ENCODE measurements around the gene EIF2B4. TPM values are rescaled to one million over a fixed set of nuclear protein-coding genes. Genes with fewer than 3 reads are reported as not detected.

The EIF2B4 gene
- total RNA-seq, 1 experiment from 2014 or later, result 67.2 TPM

DNA sequence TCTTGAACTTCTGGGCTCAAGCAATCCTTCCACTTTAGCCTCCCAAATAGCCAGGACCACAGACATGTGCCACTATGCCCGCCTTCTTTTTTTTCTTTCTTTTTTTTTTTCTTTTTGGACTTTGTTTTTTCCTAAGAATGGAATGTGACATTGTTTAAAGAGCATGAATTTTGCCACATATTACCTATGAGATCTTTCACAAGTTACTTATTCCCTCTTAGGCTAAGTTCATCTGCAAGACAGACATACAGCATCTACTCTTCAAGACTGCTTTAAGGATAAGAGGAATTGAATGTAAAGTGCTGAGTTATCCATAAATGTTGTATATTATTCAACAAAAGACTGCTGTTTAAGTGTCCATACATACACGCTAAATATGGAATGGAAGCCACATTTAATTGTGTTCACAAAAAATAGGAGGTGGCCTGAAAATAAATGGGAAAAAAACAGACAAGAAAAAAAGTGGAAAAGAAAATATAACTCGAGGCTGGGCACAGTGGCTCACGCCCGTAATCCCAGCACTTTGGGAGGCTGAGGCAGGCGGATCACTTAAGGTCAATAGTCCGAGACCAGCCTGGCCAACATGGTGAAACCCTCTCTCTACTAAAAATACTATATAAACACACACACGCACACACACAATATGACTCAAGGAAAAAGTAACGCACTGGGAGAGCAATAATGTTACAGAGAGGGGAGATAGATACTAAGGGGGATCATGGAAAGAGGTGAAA is 42.4 kb upstream of the EIF2B4 start:
- Histone ChIP-seq H3K18ac (ENCODE audit: insufficient read length, low read depth, low read length) (no peak overlapping the region), H3K4ac (ENCODE audit: low read depth, low read length) (no peak overlapping the region), H3K27me3 (ENCODE audit: insufficient read depth, low read length) (no peaks in the 10 kb centered on the region), H3K27ac (ENCODE audit: insufficient read length, low read depth, low read length) (no peak overlapping the region), H3K79me1 (ENCODE audit: insufficient read depth, low read depth, low read length, poor library complexity, severe bottlenecking) (peaks cover 2% of the 10 kb centered on the region), H3K4me1 (ENCODE audit: insufficient read depth, low read length) (no peaks in the 10 kb centered on the region), H2BK12ac (ENCODE audit: insufficient read length, low read depth, low read length) (no peak overlapping the region), H4K20me1 (ENCODE audit: control insufficient read depth, insufficient read depth, insufficient read length) (no peaks in the 10 kb centered on the region), H3K23me2 (ENCODE audit: insufficient read length, low read depth, low read length, poor library complexity, severe bottlenecking) (peaks cover 9% of the 10 kb centered on the region), H3K23ac (ENCODE audit: insufficient read length, low read depth, low read length) (no peak overlapping the region), H3K79me2 (ENCODE audit: insufficient read depth, low read length) (peaks cover 8% of the 10 kb centered on the region; the same call in 1 of the 2 replicates), H3K56ac (ENCODE audit: insufficient read length, low read depth, low read length) (no peak overlapping the region), H3K14ac (ENCODE audit: insufficient read depth, low read length) (no peak overlapping the region), H3K9me3 (ENCODE audit: control insufficient read depth, low read depth, low read length) (no peaks in the 10 kb centered on the region), H2BK120ac (ENCODE audit: low read depth, low read length, poor library complexity, severe bottlenecking) (no peak overlapping the region), H3K9ac (ENCODE audit: extremely low read depth, insufficient read length, low read length) (no peak overlapping the region), H3K4me2 (ENCODE audit: insufficient read depth, insufficient read length, low read length) (no peak overlapping the region), H3T11ph (ENCODE audit: low read length) (no peak overlapping the region), H4K5ac (ENCODE audit: insufficient read length, low read depth, low read length) (no peak overlapping the region), H2BK5ac (ENCODE audit: insufficient read length, low read length) (no peak overlapping the region), H2AFZ (ENCODE audit: low read length) (no peak overlapping the region), H4K8ac (replicated peaks; ENCODE audit: insufficient read length, low read depth, low read length) (no peak overlapping the region), H4K91ac (ENCODE audit: insufficient read length, low read depth, low read length) (no peak overlapping the region), H2BK20ac (ENCODE audit: low read depth, low read length, poor library complexity, severe bottlenecking) (no peak overlapping the region), H2BK15ac (ENCODE audit: low read depth, low read length) (no peak overlapping the region), H2AK5ac (ENCODE audit: insufficient read length, low read length) (no peak overlapping the region)
- Mint-ChIP-seq H3K36me3 (ENCODE audit: insufficient read depth in 1 of 3, low read depth in 3 of 3) (peaks cover under 1 to 7% (median 2%) of the 10 kb centered on the region in 3 experiments; a peak in 6 of 7 replicates), H3K4me3 (no peak overlapping the region), H3K27me3 (ENCODE audit: low read depth) (no peaks in the 10 kb centered on the region; the same call in 1 of the 2 replicates), H3K4me1 (peaks cover 10 to 13% of the 10 kb centered on the region in 2 experiments), H3K27ac (no peak overlapping the region), H3K9me3 (peaks cover 4 to 11% of the 10 kb centered on the region in 2 experiments; a peak in 2 of 5 replicates)
- no peak for TF ChIP-seq CTCF (conservative IDR thresholded peaks at IDR 0.05)
- DNase-seq, result no peak
- no CpG with 5 or more reads among the region's 9 CpGs for WGBS (ENCODE audit: extremely low coverage, insufficient read length, low lambda C conversion rate)
